Fibroblast of lung (primary cell): ENCODE results near the gene ADCY4.

Source experiments
- EZH2 ChIP-seq: IDR thresholded peaks from 2 replicates; pipeline ENCODE4 v1.5.1; 2012; ENCODE audit warnings: low read length, control low read depth, mild to moderate bottlenecking; ENCODE audit errors: missing control alignments
- TF ChIP-seq, protein P1 (sequence below), 2 donors: IDR thresholded peaks in 1 of 2; conservative IDR thresholded peaks in 1 of 2; 1 replicate in 1 of 2; 2 replicates in 1 of 2; pipeline ENCODE4 v1.5.1; 2011 to 2012; ENCODE audit warnings: low read length in 2 of 2, control low read depth in 1 of 2, inconsistent platforms in 1 of 2, low read depth in 1 of 2, mild to moderate bottlenecking in 1 of 2

DNA sequence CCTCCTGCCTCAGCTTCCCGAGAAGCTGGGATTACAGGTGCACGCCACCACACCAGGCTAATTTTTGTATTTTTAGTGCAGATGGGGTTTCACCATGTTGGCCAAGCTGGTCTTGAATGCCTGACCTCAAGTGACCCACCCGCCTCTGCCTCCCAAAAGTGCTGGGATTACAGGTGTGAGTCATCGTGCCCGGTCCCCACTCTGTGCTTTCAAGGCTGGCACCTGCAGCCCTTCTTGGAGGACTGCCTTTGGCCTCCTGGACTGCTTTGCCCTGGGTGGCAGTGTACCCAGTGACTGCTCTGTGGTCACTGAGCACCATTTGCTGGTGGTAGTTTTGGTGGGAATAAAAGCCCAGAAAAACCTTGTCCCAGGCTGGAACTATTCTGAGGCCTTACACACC is 47.9 kb downstream of the ADCY4 start:
- TF ChIP-seq, protein P1, sequence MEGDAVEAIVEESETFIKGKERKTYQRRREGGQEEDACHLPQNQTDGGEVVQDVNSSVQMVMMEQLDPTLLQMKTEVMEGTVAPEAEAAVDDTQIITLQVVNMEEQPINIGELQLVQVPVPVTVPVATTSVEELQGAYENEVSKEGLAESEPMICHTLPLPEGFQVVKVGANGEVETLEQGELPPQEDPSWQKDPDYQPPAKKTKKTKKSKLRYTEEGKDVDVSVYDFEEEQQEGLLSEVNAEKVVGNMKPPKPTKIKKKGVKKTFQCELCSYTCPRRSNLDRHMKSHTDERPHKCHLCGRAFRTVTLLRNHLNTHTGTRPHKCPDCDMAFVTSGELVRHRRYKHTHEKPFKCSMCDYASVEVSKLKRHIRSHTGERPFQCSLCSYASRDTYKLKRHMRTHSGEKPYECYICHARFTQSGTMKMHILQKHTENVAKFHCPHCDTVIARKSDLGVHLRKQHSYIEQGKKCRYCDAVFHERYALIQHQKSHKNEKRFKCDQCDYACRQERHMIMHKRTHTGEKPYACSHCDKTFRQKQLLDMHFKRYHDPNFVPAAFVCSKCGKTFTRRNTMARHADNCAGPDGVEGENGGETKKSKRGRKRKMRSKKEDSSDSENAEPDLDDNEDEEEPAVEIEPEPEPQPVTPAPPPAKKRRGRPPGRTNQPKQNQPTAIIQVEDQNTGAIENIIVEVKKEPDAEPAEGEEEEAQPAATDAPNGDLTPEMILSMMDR (conservative IDR thresholded peaks at IDR 0.05 in 1 of 2, IDR thresholded peaks at IDR 0.05 in 1 of 2; ENCODE audit: low read depth in 1 of 2, low read length in 2 of 2) = no peak
- TF ChIP-seq EZH2 = no peak
